ENCODE measurements around the gene FAM107B.

FAM107B gene

GRCh38 chr10:14775656-14776055, 959 bp upstream of the FAM107B start:
- no peak for DNase-seq

- no peak for DNase-seq
These were observed 500 bp downstream of the FAM107B start for GRCh38 chr10:14774214-14774580.

GRCh38 chr10:14773551-14774213, 1.0 kb downstream of the FAM107B start:
- DNase-seq, result no peak

- DNase-seq, result no peak
These were observed 2.3 kb downstream of the FAM107B start for GRCh38 chr10:14772399-14772798.

DNA sequence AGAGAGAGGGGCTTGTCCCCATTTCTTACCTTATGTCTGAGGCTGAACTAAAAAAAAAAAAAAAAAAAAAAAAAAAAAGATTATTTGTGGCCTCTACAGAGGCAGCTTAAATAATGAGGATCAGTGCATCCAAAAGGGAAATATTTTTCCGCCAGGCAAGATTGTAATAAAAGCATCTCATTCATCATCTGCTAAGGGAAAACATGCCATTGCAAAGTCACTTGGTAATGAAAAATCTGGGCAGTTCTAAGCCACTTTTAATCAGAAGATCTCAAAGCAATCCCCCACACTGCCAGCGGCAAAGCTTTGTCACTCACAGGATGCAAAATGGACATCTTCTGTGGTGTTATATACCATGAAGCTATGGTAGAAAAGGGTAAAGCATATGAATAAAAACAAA, 3.8 kb downstream of the FAM107B start:
- no peak for DNase-seq

DNA sequence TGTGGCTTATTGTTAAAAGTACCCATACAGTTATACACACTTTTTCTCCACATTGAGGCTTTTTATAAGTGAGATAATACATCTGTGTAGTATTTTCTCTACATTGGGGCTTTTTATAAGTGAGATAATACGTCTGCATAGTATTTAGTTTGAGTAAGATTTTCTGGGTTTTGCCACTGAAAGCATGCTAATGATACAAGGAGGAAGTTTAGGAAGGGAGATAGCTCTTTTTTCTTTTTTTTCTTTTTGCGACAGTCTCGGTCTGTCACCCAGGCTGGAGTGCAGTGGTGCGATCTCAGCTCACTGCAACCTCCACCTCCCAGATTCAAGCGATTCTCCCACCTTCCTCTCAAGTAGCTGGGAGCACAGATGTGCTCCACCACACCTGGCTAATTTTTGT, 13.3 kb downstream of the FAM107B start:
- DNase-seq, result no peak

DNA sequence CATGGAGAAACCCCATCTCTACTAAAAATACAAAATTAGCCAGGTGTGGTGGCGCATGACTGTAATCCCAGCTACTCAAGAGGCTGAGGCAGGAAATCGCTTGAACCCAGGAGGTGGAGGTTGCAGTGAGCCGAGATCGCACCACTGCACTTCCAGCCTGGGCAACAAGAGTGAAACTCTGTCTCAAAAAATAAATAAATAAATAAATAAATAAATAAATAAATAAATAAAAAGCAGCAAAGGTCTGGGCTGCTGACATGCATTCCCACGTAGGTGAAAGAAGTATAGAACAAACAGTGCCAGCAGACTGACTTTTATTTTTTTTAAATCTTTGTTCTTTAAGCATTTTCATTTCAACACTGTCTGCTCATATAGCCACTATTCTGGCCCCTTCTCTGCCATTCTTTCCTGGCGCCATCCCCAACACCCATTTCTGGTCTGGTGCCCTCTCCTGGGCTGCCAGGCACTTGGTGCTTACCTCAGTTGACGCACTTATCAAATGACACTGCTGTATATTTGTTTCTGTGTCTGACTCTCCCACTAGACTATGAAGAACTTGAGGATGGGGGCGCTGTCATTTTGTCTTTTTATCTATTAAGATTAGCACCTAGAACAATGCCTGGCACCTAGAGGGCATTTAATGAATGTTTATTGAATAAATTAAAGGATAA, 15.6 kb downstream of the FAM107B start:
- no peak for DNase-seq

DNA sequence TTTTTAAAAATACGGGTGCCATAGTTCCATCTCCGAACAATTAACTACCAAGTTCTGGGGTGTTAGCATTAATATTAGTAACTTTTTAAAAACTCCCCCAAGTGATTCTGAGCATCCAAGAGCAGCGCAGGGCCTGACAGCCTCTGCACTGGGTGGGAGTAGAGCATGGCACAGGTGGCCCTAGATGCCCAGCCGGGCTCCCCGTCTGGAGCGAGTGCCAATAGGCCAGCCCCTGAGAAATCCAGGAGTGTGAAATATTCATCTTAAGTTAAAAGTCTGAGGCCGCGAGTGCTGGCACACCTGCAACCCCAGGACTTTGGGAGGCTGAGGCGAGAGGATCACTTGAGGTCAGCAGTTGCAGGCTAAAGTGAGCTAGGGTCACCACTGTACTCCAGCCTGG, 16.2 kb downstream of the FAM107B start:
- DNase-seq, result no peak

- DNase-seq, result no peak
These were observed 16.7 kb downstream of the FAM107B start for GRCh38 chr10:14757986-14758385.

DNA sequence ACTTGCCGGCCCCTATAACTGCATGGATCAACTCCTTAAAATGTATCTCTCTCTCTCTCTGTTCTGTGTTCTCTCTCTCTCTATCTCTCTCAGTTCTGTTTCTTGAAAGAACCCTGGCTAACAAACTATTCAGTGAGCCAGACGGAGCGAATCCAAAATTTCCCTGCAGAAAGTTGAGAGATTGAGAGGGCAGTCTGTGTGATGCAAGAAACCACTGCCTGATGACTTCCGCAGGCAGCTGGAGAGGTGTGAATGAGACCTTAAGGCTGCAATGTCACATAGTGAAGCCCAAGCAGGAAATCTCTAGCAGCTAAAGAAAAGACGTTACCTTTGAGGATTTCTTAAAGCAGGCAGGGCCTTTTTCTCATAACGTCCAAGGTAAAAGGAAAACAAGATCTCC, 17.3 kb downstream of the FAM107B start:
- DNase-seq, result no peak

- DNase-seq, result no peak
These were observed 21.3 kb downstream of the FAM107B start for GRCh38 chr10:14753441-14753840.

DNA sequence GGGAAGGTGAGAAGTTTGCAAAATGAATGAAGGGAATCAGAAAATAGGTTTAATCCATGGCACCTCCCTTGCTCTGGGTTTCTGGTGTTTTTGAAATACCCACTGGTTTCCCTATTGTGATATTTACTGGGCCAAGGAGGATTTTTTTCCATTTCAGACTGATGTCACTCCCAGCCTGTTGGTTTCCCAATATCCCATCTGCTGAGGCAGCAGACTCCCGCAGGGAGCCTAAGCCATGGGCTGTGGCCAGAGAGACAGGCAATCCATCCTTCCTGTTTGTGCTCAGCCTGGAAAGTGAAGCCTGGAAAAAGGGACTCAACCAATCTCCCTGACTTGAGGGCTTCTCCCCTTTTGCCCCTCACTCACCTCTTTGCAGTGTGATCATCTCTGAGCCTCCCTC, 22.8 kb downstream of the FAM107B start:
- DNase-seq, result no peak

DNA sequence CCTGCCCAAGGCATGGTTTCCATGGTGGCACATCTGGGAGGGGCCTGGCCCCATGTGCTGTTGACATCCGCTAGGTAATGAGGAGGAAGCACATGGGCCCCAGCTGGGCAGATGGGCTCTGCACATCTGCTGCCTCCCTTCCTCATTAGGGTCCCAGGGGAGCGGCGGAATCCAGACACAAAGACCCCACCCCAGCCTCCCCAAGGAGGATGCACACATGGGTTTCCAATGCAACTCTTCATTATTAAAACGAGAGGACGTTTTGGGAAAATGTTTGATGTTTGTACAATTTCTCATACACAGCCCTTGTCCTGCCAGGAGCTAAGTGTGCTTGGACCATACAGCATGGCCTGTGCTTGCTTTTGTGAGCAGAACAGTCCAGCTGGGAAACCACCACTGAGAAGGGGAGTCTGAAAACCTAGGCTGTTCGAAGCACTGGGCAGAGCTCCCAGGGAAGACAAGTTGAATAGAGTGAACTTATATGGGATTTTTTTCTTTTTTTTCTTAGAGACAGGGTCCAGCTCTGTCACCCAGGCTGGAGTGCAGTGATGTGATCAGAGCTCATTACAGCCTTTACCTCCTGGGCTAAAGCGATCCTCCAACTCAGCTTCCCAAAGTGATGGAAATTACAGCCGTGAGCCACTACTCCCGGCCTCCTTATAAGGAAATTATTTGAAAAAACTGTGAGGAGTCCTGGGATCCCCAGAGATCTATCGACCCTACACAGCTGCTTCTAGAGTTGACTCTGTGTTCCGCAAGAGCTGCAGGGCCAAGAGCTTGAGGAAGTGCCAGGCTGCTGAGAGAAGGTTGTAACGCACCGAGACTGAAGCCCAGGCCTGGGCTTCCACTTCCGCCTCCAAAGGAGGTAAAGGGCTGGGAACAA, 23.4 kb downstream of the FAM107B start:
- no peak for DNase-seq

DNA sequence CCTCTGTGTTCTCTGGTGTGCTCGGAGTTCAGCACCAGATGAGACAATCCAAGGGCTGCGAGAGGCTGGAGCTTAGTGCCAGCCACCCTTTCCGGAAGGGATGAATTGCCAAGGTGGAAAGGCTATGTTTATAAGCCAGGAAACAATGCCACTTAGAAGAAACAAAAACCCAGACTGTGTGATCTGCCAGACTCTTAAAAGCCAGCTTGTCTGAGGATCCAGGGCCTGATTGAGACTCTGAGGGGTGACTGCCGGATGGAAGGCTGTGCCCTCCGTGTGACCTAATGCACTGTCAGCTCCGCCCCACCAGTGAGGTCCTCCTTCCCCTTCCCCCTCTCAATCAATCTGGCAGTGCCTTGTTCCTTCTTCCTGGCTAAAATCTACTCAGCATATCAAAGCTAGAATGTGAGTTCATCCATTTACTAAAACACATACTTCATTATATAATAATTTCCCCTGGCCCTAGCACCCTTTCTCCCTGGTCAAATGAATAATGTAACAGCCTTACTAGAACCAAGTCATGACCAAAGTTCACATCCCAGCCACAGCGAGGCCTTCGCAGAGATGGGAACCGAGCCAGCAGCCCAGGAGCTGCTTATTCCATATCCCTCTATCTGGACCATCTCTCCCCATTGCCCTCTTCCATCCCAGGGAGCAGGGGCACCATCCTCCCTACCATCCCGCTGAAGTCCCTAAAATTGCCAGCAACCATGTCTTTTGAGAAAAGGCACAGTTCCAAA, 25.5 kb downstream of the FAM107B start:
- DNase-seq, result no peak

DNA sequence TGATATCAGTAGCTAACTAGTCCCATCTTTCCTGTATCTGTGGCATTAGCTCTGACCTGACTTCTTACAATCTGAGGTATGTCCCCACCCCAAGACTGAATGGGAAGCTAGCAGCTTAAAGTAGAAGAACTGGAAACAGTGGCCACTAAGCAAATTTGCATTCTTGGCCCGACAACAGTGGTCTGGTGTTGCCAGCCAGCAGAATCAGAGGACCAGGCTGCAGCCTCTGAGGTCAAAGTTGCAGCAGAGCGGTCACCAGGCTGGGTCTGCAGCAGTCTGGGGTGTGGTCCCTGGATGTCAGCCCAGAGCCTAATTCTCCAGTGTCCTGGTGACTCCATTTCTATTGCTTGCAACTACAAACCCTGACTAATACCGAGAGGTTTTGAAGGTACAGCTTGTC, 26.3 kb downstream of the FAM107B start:
- DNase-seq, result no peak

- DNase-seq, result no peak
These were observed 31.9 kb downstream of the FAM107B start for GRCh38 chr10:14742815-14743214.

GRCh38 chr10:14742382-14742781, 32.3 kb downstream of the FAM107B start:
- DNase-seq, result no peak

GRCh38 chr10:14740684-14741247, 33.9 kb downstream of the FAM107B start:
- DNase-seq, result no peak

DNA sequence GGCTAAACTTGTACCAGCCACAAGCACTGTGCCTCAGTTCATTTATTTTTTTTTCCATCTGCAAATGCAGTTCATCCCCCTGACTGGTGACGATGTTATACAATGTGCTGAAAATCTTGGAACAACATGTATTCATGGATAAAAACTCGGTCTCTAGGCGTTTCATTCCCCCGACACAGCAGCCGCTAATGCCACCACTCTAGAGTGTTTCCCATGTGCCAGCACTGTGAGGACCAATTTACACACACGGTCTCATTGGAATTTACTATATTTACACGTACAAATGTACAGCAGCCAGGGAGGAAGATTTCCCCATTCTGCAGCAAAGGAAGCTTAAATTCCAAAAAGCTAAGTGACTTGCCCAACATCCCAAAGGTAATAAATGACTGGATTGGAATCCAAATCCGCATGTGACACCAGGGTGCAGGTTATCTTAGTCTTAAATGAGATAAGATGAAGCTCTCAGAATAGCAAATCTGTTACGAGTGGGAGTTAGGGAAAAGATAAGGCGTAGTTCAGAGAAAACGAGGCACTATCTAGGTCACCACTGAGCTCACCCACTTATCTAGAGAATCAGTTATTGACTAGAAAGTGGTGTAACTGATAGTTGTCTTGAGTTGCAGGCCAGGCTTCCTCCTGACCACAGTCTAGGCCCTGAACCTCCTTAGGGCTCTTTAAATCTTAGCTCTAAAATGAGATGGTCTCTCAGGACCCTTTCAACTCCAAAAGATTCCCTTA, 36.7 kb downstream of the FAM107B start:
- no peak for DNase-seq

DNA sequence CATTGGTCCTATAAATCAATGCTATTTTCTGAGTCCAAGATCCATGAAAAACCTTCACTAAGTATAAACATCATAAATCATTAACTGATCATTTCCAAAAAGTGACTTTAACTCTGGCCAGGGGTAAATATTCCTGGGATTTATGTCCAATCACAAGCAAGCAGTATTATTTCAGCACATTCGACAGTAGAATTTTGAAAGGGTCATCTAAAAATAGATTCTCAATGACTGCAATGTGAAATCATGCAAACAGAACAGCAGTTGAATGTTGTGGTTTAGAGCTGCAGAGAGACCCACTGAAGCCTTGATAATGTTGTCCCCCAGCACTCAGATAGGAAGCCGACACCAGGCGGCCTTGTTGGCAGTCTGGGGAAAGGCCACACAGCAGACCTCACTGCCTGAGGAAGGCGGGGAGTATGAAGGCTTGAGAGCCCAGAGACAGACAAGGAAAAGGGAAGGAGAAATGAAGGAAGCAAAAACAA, 38.1 kb downstream of the FAM107B start:
- DNase-seq, result no peak

- DNase-seq, result no peak
These were observed 38.7 kb downstream of the FAM107B start for GRCh38 chr10:14736043-14736442.

Measured in NCI-H226 (cell line).